Stimulated activated CD4-positive, alpha-beta T cell treated with anti-CD3 and anti-CD28 coated beads, Interleukin-4, amount 100 ng/mL, for 4 hours (primary cell): ENCODE data around the gene DLGAP4.
"Not testable (repeated sequence)": the region's sequence is repeated elsewhere in the genome, so short reads cannot be mapped to it uniquely, and the experiment has no call there.

Experiments
- DNase-seq, 2 experiments: peaks; one replicate each; pipeline ENCODE4 v3.0.0-alpha.2; 2020

DLGAP4 gene

DNA sequence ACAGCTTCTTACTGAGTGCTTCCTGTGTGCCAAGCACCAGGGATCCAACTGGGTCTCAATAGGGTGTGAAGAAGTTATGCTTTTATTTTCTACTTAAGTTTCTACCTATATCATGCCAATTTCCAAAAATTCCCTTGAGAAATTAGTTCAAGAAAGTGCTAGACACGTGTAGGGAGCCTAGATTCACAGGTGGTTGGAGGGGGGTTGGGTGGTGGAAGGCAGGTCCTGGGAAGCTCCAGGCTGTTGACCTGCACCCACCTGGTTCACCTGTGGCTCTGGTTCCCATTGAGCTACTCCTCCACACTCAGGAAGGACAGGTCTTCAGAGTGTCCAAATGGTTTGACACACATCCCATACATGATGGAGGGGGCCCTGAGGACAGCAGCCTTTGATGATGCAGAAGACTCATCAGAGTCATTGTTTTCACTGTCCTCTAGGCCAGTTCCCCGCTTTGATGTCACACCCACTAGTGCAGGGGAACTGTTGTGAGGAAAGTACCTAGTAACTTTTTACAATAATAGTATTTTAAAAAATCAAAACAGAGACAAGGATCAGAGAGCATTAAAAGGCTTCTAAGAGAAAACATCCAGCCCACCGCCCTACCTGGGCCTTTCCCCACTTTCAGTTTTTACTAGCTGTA, 195.3 kb downstream of the DLGAP4 start:
- DNase-seq = no peak

- DNase-seq = no peak
Observed at GRCh38 chr20:36504295-36504694, 198.2 kb downstream of the DLGAP4 start.

DNA sequence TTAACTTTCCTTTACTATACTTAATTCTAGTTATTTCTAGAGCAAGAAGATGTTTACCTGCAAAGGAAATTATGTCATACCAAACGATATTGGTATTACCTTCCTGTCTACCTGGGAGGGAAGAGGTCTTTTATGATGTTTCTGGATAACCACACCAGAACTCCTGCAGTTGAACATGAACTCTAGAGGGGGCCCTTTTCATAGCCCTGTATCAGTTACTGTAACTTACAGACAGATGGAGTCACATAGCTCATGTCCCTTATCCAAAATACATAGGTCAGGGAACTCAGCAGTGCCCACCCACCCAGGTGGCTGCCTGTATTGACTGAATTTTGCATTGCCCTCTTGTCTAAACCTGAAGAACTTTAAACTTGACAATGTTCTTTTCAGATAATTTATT, 200.1 kb downstream of the DLGAP4 start:
- no peak for DNase-seq

DNA sequence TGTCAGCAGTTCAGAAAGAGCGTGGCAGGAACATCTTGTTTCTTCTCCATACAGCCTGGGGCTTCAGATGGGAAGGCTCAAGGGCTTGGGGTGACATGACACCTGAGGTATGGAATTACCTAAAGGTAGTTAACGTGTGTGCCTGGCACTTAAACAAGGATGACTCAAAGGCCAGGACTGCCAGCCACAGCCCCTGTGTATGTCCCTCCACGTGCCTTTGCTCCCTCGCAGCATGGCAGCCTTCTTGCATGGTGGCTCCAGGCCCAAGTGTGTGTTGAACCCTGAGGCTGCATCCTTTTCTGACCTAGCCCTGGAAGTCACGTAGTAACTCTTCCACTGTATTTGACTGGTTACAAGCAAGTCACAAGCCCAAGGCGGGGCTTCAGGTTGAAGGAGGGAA, 201.6 kb downstream of the DLGAP4 start:
- no peak for DNase-seq

GRCh38 chr20:36519012-36519719, 213.0 kb downstream of the DLGAP4 start:
- DNase-seq = no peak

DNA sequence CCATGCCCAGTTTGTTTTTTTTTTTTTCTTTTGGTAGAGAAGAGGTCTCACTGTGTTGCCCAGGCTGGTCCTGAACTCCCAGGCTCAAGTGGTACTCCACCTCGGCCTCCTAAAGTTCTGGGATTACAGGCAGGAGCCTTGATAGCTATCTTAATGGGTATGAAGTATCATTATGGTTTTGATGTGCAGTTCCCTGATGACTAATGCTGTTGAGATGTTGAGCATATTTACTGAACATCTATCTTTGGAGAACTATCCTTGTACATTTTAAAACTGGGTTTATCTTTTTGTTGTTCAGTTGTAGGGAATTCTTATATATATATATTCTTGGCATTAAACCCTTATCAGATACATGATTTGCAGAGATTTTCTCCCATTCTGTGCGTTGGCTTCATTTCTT, 213.8 kb downstream of the DLGAP4 start:
- no peak for DNase-seq

DNA sequence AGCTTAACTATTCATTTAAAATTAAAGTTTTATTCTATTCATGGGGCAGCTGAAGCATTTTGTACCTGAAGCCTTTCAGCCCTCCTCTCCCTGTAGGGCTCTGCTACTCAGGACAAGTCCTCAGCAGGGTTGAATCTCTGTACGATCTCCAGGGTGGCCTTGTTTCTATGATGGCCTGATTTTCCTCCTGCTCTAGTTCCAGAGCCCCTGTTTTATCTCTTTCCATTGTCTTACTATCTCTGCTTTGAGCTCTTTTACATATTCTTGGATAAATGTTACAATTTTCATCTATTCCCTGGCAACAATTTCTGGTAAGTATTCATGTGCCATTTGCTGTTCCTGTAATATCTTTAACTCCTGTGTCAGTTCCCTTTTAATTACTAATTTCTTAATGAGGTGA, 215.4 kb downstream of the DLGAP4 start:
- DNase-seq = no peak

DNA sequence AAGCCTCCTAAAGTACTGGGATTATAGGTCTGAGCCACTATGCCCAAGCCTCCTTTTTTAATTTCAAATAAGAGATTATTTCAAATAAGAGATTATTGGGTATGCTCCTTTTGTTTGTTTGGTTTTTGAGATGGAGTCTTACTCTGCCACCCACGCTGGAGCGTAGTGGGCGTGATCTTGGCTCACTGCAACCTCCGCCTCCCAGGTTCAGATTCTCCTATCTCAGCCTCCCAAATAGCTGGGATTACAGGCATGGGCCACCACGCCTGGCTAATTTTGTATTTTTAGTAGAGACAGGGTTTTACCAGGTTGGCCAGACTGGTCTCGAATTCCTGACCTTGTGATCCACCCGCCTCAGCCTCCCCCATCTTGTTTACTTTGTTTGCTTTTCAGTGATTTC, 216.3 kb downstream of the DLGAP4 start:
- DNase-seq = not testable (repeated sequence)

- no peak for DNase-seq
Observed at GRCh38 chr20:36523341-36523740, 217.2 kb downstream of the DLGAP4 start.

DNA sequence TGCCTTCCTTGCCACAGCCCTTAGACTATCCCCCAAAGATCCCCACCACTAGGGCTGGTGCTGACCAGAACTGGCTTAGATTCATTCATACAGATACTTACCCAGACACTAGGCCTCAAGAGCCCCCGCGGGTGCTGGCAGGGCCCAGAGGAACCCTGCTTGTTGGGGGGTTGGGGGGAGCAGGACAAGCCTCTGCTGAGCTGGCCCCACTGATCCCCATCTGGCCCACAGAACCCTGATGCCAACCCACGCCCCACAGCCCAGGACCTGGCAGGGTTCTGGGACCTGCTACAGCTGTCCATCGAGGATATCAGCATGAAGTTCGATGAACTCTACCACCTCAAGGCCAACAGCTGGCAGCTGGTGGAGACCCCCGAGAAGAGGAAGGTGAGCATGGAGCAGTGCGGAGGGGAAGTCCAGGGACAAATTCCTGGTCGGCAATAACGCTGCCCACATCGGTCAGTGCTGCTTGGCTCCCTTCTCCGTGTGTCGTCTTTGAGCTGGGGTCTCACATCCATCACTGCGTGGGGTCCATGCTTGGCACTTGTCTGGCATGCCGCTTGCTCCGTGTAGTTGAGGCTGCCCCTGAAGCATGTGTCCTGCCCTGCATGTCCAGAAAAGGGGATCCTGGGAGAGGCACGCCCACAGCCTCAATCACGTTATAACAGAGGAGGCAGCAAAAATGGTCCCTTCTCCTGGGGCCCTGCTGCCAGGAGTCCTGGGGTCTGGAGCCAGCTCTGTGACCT, 219.7 kb downstream of the DLGAP4 start:
- DNase-seq = no peak

DNA sequence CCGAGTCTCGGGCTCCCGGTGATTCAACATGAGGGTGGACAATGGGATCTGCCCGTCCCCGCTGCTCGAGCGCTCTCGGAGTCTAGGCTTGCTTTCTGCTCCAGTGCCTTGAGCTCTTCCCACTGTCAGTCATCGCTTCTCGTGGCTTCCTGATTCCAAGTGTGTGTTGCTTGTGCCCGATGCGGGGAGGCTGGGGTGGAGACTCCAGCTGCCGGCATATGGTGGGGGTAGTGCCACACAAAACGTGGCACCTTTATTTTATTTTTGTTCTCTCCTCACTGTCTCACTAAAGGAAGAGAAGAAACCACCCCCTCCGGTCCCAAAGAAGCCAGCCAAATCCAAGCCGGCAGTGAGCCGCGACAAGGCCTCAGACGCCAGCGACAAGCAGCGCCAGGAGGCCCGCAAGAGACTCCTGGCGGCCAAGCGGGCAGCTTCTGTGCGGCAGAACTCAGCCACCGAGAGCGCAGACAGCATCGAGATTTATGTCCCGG, 220.4 kb downstream of the DLGAP4 start:
- DNase-seq = no peak

GRCh38 chr20:36527331-36528125, 221.4 kb downstream of the DLGAP4 start:
- DNase-seq = no peak

DNA sequence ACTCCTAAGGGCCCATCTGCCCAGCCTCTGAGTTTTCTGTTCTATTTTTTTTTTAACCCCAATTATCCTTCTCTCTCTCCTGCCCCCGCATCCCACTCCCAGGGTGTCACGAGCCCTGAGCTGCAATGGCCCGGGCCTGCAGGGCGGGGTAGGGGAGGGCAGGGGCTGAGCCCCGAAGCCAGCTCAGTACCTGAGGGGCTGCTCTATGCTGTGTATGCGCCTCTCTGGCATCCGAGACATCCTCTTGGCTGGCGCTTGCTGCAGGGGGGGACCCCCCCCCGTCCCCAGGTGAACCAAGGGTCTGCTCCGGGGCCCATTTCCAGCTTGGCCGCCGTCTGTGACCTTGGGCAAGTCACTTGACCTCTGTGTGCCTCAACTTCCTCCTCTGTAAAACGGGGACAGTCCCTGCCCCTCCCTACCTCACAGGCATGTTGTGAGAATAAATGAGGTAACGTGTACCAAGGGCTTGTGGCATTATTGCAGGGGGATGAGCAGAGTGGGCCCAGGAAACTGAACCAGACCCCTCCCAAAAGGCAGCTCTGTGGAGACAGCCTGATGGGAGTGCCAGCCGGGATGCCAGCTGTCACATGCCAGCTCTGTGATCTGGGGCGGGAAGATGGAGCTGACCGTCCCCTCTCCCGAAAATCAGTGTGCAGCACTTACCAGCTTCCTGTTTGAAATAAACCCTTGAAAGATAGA, 222.2 kb downstream of the DLGAP4 start:
- no peak for DNase-seq

DNA sequence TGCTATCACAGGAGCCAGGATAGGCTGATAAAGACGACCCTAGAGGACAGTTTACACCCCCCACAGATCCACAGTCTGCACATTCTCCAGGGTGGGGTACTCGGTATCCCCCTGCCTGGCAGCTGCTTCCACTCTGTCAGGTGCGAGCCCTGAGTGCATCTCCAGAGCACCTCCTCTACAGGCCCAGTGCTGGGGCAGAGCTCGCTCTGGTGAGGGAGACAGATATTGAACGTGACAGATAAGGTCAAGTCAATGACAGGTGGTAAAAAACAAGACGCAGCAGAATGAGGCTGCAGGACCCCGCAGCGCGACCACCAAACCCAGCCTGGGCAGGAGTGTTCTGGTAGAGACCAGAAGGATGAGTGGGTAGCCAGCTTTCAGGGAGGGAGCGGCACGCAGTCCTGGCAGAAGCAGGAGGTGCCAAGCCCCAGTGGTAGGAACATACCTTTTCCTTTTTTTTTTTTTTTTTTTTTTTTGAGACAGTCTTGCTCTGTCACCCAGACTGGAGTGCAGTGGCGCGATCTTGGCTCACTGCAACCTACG, 222.8 kb downstream of the DLGAP4 start:
- no peak for DNase-seq

- no peak for DNase-seq
Observed at GRCh38 chr20:36532388-36532787, 226.2 kb downstream of the DLGAP4 start.

- DNase-seq = no peak
Observed at GRCh38 chr20:36532822-36533221, 226.7 kb downstream of the DLGAP4 start.

GRCh38 chr20:36538026-36538722, 232.0 kb downstream of the DLGAP4 start:
- DNase-seq = no peak

DNA sequence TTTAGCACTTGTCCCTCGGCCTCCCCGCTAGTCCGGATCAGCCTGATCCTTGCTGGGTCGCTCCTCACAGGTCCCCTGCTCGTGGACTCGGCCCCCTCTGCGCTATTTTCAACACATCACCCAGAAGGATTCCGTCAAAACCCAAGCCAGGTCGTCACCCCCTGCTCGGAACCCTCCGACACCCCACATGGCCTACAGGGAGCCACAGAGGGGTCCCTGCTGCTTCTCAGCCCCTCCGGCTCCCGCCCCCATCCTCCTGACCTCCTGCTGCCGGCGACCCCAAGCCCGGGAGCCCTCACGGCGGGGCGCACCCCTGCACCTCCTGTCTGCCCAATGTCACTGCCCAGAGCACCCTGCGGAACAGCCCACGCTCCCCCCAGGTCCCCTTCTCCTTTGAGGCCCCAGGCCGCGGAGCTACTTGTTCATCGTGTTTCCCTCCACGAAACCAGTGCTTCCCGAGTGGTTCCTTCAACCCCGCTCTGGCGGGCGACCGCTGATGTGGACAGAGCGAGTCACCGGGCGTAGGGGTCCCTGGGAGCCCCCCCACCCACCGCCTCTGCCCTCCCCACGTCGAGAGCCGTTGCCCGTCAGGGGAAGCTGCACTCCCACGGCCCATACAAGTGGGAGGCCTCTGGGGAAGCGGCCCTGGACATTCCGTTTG, 234.5 kb downstream of the DLGAP4 start:
- DNase-seq = no peak

- no peak for DNase-seq
Observed at GRCh38 chr20:36541227-36541767, 235.2 kb downstream of the DLGAP4 start, which contains the start of gene MYL9. Gene MYL9, plus strand, starts transcription at chr20:36541519. Its CDS starts 3,366 bp downstream, at chr20:36544885.

GRCh38 chr20:36541768-36542488, 235.8 kb downstream of the DLGAP4 start:
- no peak for DNase-seq
